B cell (primary cell): Measurements from ENCODE around the gene ITPKC. TPM values are rescaled to one million over a fixed set of nuclear protein-coding genes. Genes with fewer than 3 reads are reported as not detected.

Source experiments
- ATAC-seq: fragments of 200-7000 bp; cut with Tn5 transposase; one replicate; pipeline ENCODE4 v1.10.0; 2021; ENCODE audit warnings: low read depth, mild to moderate bottlenecking, moderate number of reproducible peaks, moderate library complexity
- CTCF ChIA-PET: fragments of 350-600 bp; sonication (Branson Sonifier 250); formaldehyde crosslinking; loops from one replicate; lab custom pipeline; 2021; ENCODE audit warnings: antibody characterized with exemption, inconsistent platforms; lab: Charles Lee
- POLR2A ChIA-PET: fragments of 350-600 bp; sonication (Branson Sonifier 250); formaldehyde crosslinking; loops from one replicate; lab custom pipeline; 2021; ENCODE audit warnings: antibody characterized with exemption; lab: Charles Lee
- DNase-seq: peaks from one replicate; pipeline ENCODE4 v3.0.0; 2013
- H2AFZ ChIP-seq: 2 replicates; pipeline ENCODE4 v1.6.1; 2012; ENCODE audit warnings: mild to moderate bottlenecking, low read depth, low read length; ENCODE audit not compliant: insufficient read depth, poor library complexity, severe bottlenecking
- H3K27ac ChIP-seq, 2 donors: 1 replicate in 1 of 2; 2 replicates in 1 of 2; pipeline ENCODE4 v1.5.1; 2012 to 2013; ENCODE audit warnings: low read length in 2 of 2, mild to moderate bottlenecking in 2 of 2, moderate library complexity in 1 of 2
- H3K27me3 ChIP-seq, 4 experiments: fragments of 200-600 bp in 1 of 4; sonication (generic) in 1 of 4; replicated peaks in 1 of 4; 1 replicate in 2 of 4; 2 replicates in 2 of 4; pipeline versions ENCODE4 v1.6.1 to v1.7.0; 2013 to 2016; ENCODE audit warnings: low read length in 3 of 4, mild to moderate bottlenecking in 2 of 4, mixed read lengths in 1 of 4, moderate library complexity in 1 of 4; ENCODE audit not compliant: insufficient read depth in 4 of 4, control insufficient read depth in 3 of 4; ENCODE audit errors: control extremely low read depth in 1 of 4
- H3K36me3 ChIP-seq, 2 experiments: replicated peaks in 1 of 2; 1 replicate in 1 of 2; 2 replicates in 1 of 2; pipeline versions ENCODE4 v1.6.1 to v1.7.1; 2013; ENCODE audit warnings: low read length in 1 of 2; ENCODE audit not compliant: insufficient read depth in 2 of 2, control insufficient read depth in 1 of 2; ENCODE audit errors: control extremely low read depth in 1 of 2, extremely low read depth in 1 of 2
- H3K4me1 ChIP-seq, 2 donors: fragments of 200-600 bp in 1 of 2; sonication (generic) in 1 of 2; 1 replicate in 1 of 2; 2 replicates in 1 of 2; pipeline versions ENCODE4 v1.5.1 to v1.6.1; 2013 to 2017; ENCODE audit warnings: low read length in 2 of 2; ENCODE audit not compliant: control insufficient read depth in 2 of 2, insufficient read depth in 2 of 2
- H3K4me2 ChIP-seq: replicated peaks from 2 replicates; pipeline ENCODE3; 2012; ENCODE audit warnings: mild to moderate bottlenecking, low read depth, low read length; ENCODE audit not compliant: poor library complexity, severe bottlenecking
- H3K4me3 ChIP-seq, 5 experiments: fragments of 200-600 bp in 1 of 5; sonication (generic) in 1 of 5; 1 replicate in 3 of 5; 2 replicates in 2 of 5; pipeline versions ENCODE4 v1.5.1 to v1.7.0; 2011 to 2016; ENCODE audit warnings: low read length in 4 of 5, mild to moderate bottlenecking in 4 of 5, low read depth in 2 of 5, control low read depth in 1 of 5, moderate library complexity in 1 of 5; ENCODE audit not compliant: insufficient read depth in 1 of 5; ENCODE audit errors: control extremely low read depth in 1 of 5, extremely low read depth in 1 of 5
- H3K79me2 ChIP-seq: fragments of 200-600 bp; sonication (generic); one replicate; pipeline ENCODE4 v1.6.0; 2016; ENCODE audit warnings: low read length; ENCODE audit not compliant: control insufficient read depth, insufficient read depth
- H3K9ac ChIP-seq: fragments of 200-600 bp; sonication (generic); 2 replicates; pipeline ENCODE4 v1.6.1; 2017; ENCODE audit warnings: mild to moderate bottlenecking, low read length, moderate library complexity
- H3K9me3 ChIP-seq, 3 donors: one replicate each; pipeline versions ENCODE4 v1.6.1 to v1.7.1; 2013; ENCODE audit warnings: low read length in 2 of 3; ENCODE audit not compliant: control insufficient read depth in 2 of 3, insufficient read depth in 1 of 3; ENCODE audit errors: control extremely low read depth in 1 of 3
- H4K20me1 ChIP-seq: 2 replicates; pipeline ENCODE4 v1.6.0; 2012; ENCODE audit warnings: mild to moderate bottlenecking, low read length; ENCODE audit not compliant: insufficient read depth, control insufficient read depth, poor library complexity, severe bottlenecking
- H3K27ac Mint-ChIP-seq: one replicate; pipeline ENCODE4 v1.8.0; 2021; ENCODE audit warnings: mixed read lengths
- H3K27me3 Mint-ChIP-seq: one replicate; pipeline ENCODE4 v1.8.0; 2021; ENCODE audit warnings: mixed read lengths
- H3K4me1 Mint-ChIP-seq: one replicate; pipeline ENCODE4 v1.8.0; 2021; ENCODE audit warnings: mixed read lengths
- H3K4me3 Mint-ChIP-seq: one replicate; pipeline ENCODE4 v1.8.0; 2021; ENCODE audit warnings: mixed read lengths
- H3K9me3 Mint-ChIP-seq: one replicate; pipeline ENCODE4 v1.8.0; 2022; ENCODE audit warnings: mixed read lengths; ENCODE audit not compliant: insufficient read depth
- CTCF ChIP-seq: fragments of 200-600 bp; IDR thresholded peaks from one replicate; pipeline ENCODE4 v1.8.0; 2022; ENCODE audit warnings: antibody characterized with exemption, mild to moderate bottlenecking
- EZH2 ChIP-seq: IDR thresholded peaks from 2 replicates; pipeline ENCODE4 v1.6.1; 2012; ENCODE audit warnings: borderline replicate concordance, low read depth, mild to moderate bottlenecking, moderate library complexity, low read length; ENCODE audit not compliant: insufficient read depth, poor library complexity, severe bottlenecking
- WGBS: methylation state at CpG from one replicate; pipeline ENCODE4 v1.1.5; 2013; ENCODE audit warnings: missing lambda C conversion rate; ENCODE audit not compliant: insufficient coverage; 5-methylcytosine and 5-hydroxymethylcytosine counted together
- intact Hi-C: fragments of 100-400 bp; cut with micrococcal nuclease; formaldehyde crosslinking; loops from one replicate; pipeline ENCODE4 v1.10.0; 2022
- polyA plus RNA-seq: library from polyadenylated mRNA; depleted of rRNA; stranded (reverse); fragments of >200 nt; gene quantifications from 2 replicates; pipeline ENCODE4 v1.2.3, GENCODE V29; 2012
- total RNA-seq, 2 donors: library from RNA; stranded (reverse); fragments of 120-200 nt in 1 of 2; gene quantifications; 1 replicate in 1 of 2; 2 replicates in 1 of 2; pipeline versions ENCODE4 v1.2.3 to v1.2.4, GENCODE V29; 2013 to 2022

ITPKC gene
- total and polyA plus RNA-seq, 2 donors (not counting 1 experiment from before 2014, with no cell fraction given): 8.7 to 16.0 TPM

GRCh38 chr19:40747536-40747935, 30.6 kb downstream of the ITPKC start:
- Mint-ChIP-seq H3K27me3 (no peaks in the 10 kb centered on the region), H3K27ac (no peak overlapping the region), H3K9me3 (no peaks in the 10 kb centered on the region), H3K4me1 (peaks cover 25% of the 10 kb centered on the region), H3K4me3 (no peak overlapping the region)
- no peaks in the 10 kb centered on the region for H3K36me3 ChIP-seq
- no peak overlapping the region for H2AFZ ChIP-seq
- CTCF ChIA-PET: interaction anchor here (0.7 to 1.3 kb wide), 2 partner anchors 84 to 397 kb away, joined by 3 read pairs; no protein-coding TSS in a partner anchor
- POLR2A ChIA-PET: interaction anchor here (0.5 kb wide), 1 partner anchor 691 kb away, joined by 4 read pairs; the partner anchor contains the start of gene ZNF780B
- peaks cover 27% of the 10 kb centered on the region for H3K79me2 ChIP-seq
- H3K4me2 ChIP-seq: no peak overlapping the region
- H3K4me1 ChIP-seq: peaks cover 14 to 28% of the 10 kb centered on the region in 2 donors
- no peaks in the 10 kb centered on the region for H3K27me3 ChIP-seq
- H3K27ac ChIP-seq: no peak overlapping the region
- intact Hi-C loops: no loop called here
- DNase-seq (no peak), ATAC-seq (no peak)
- no peaks in the 10 kb centered on the region for H4K20me1 ChIP-seq
- no peak overlapping the region for H3K9ac ChIP-seq
- no peaks in the 10 kb centered on the region for H3K9me3 ChIP-seq
- H3K4me3 ChIP-seq: no peak overlapping the region
- WGBS: no CpG with 5 or more reads among the region's 7 CpGs
- TF ChIP-seq CTCF: no peak
- TF ChIP-seq EZH2: no peak
